ACHN (cell line): ENCODE results near the gene PRLHR.

Source experiments
- DNase-seq: peaks from one replicate; pipeline ENCODE4 v3.0.0-alpha.2; 2015
- in situ Hi-C: cut with HindIII; loops from 2 replicates; pipeline ENCODE4 v1.10.0; 2017; ENCODE audit warnings: low sequenced_read_pairs, low pct_ligation_motif_present, low pct_unique_long_range_greater_than_20kb

Gene PRLHR

GRCh38 chr10:118567701-118568248 lies 27.7 kb downstream of the PRLHR start:
- no peak for DNase-seq
- in situ Hi-C loops = no loop called here

- in situ Hi-C loops = no loop called here
- no peak for DNase-seq
Observed at GRCh38 chr10:118566911-118567310, 28.5 kb downstream of the PRLHR start.

- no peak for DNase-seq
- in situ Hi-C loops = no loop called here
Observed at GRCh38 chr10:118565301-118566075, 30.0 kb downstream of the PRLHR start.

- in situ Hi-C loops = no loop called here
- no peak for DNase-seq
Observed at GRCh38 chr10:118564652-118565051, 30.8 kb downstream of the PRLHR start.

- in situ Hi-C loops = no loop called here
- DNase-seq = no peak
Observed at GRCh38 chr10:118564114-118564513, 31.3 kb downstream of the PRLHR start.

- DNase-seq = no peak
- in situ Hi-C loops = no loop called here
Observed at GRCh38 chr10:118563373-118563890, 32.0 kb downstream of the PRLHR start.

GRCh38 chr10:118562851-118563250 lies 32.6 kb downstream of the PRLHR start:
- in situ Hi-C loops = no loop called here
- DNase-seq = no peak

GRCh38 chr10:118557946-118558345 lies 37.5 kb downstream of the PRLHR start:
- in situ Hi-C loops = no loop called here
- no peak for DNase-seq

- in situ Hi-C loops = no loop called here
- no peak for DNase-seq
Observed at GRCh38 chr10:118551535-118552100, 43.8 kb downstream of the PRLHR start.

- in situ Hi-C loops = no loop called here
- DNase-seq = no peak
Observed at GRCh38 chr10:118547282-118547681, 48.2 kb downstream of the PRLHR start.

- in situ Hi-C loops = no loop called here
- no peak for DNase-seq
Observed at GRCh38 chr10:118546479-118546878, 49.0 kb downstream of the PRLHR start.

- in situ Hi-C loops = no loop called here
- DNase-seq = no peak
Observed at GRCh38 chr10:118545381-118545780, 50.1 kb downstream of the PRLHR start.

GRCh38 chr10:118544401-118544948 lies 51.0 kb downstream of the PRLHR start:
- in situ Hi-C loops = no loop called here
- DNase-seq = no peak

- in situ Hi-C loops = no loop called here
- peak; percentile 54 for DNase-seq
Observed at GRCh38 chr10:118543714-118544400, 51.6 kb downstream of the PRLHR start.

GRCh38 chr10:118542745-118543144 lies 52.7 kb downstream of the PRLHR start:
- DNase-seq = no peak
- in situ Hi-C loops = no loop called here

GRCh38 chr10:118542205-118542604 lies 53.2 kb downstream of the PRLHR start:
- DNase-seq = no peak
- in situ Hi-C loops = no loop called here

- in situ Hi-C loops = no loop called here
Observed at GRCh38 chr10:118541718-118542117, 53.7 kb downstream of the PRLHR start.

More at GRCh38 chr10:118541718-118542117, 53.7 kb downstream of the PRLHR start:
- DNase-seq = no peak
